Transverse colon (tissue), 4 donors: ENCODE data around the gene RAB5IF.

ENCODE experiments used
- POLR2A ChIP-seq: fragments of 450-650 bp; IDR thresholded peaks from one replicate; pipeline ENCODE4 v1.6.1; 2016; ENCODE audit warnings: antibody characterized with exemption, mild to moderate bottlenecking, moderate library complexity
- POLR2AphosphoS5 ChIP-seq, 3 donors: sonication (generic); formaldehyde crosslinking; IDR thresholded peaks; one replicate each; pipeline ENCODE4 v1.6.1; 2016; ENCODE audit warnings: antibody characterized with exemption in 3 of 3
- TF ChIP-seq, protein P1 (sequence below), 5 experiments: fragments of 200-600 bp in 3 of 5; fragments of 450-650 bp in 2 of 5; sonication (generic) in 3 of 5; IDR thresholded peaks; 1 replicate in 2 of 5; 2 replicates in 3 of 5; pipeline ENCODE4 v1.5.1; 2016 to 2017; ENCODE audit warnings: antibody characterized with exemption in 5 of 5, inconsistent platforms in 3 of 5, mild to moderate bottlenecking in 2 of 5, moderate library complexity in 1 of 5

DNA sequence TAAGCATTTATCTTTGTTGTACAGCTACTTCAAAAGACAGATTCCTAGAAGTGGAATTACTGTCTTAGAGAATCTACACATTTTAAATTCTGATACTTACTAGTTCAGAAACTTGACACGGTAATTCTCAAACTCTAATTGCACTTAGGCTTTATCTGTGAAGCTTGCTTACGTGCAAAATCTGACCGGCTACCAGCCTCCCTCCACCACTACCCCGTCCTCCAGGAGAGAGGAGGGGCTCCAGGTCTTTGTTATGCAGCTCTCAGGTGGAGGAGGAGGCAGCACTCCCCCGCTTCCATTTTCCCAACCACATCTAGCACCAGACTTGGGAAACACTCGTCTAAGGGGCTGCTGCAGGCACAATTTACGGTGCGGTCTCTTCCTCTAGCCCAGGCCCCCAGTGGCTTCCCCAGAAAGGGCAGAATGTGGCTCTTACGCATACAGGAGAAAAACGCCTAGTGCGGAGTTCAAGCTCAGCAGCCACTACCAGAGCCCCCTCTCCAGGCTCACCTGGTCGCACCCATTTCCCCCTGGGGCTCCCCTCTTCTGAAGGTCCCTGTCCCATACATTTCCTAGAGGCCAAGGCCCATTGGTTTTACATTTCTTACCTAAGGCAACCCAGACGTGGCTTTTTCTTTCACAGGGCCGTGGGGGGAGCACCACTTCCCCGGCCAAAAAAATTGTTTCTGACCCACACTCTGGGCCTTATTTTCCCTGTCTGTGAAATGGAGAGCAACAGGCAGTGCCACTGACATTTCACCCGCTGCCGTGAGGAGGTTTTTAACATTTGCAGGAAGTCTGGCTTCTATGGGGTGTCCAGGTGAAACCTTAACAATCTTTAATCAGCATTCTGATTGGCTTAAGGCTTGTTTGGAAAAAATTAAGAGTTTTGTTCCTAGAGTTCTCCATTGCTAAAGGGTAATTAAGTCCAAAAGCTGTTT lies 33.7 kb upstream of the RAB5IF start:
- TF ChIP-seq, protein P1, sequence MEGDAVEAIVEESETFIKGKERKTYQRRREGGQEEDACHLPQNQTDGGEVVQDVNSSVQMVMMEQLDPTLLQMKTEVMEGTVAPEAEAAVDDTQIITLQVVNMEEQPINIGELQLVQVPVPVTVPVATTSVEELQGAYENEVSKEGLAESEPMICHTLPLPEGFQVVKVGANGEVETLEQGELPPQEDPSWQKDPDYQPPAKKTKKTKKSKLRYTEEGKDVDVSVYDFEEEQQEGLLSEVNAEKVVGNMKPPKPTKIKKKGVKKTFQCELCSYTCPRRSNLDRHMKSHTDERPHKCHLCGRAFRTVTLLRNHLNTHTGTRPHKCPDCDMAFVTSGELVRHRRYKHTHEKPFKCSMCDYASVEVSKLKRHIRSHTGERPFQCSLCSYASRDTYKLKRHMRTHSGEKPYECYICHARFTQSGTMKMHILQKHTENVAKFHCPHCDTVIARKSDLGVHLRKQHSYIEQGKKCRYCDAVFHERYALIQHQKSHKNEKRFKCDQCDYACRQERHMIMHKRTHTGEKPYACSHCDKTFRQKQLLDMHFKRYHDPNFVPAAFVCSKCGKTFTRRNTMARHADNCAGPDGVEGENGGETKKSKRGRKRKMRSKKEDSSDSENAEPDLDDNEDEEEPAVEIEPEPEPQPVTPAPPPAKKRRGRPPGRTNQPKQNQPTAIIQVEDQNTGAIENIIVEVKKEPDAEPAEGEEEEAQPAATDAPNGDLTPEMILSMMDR (IDR thresholded peaks at IDR 0.05) = no peak
- no peak for TF ChIP-seq POLR2AphosphoS5 (IDR thresholded peaks at IDR 0.05)
- no peak for TF ChIP-seq POLR2A
